IPS-20b (cell line): ENCODE data around the gene NPW.
"Not testable (repeated sequence)": the region's sequence is repeated elsewhere in the genome, so short reads cannot be mapped to it uniquely, and the experiment has no call there.

ENCODE experiments used
- H3K27ac ChIP-seq: one replicate; pipeline ENCODE4 v1.5.1; 2013; ENCODE audit warnings: low read length
- H3K27me3 ChIP-seq: 2 replicates; pipeline ENCODE4 v1.6.1; 2013; ENCODE audit warnings: mild to moderate bottlenecking, low read length, inconsistent platforms; ENCODE audit not compliant: insufficient read depth
- H3K36me3 ChIP-seq: 2 replicates; pipeline ENCODE4 v1.6.1; 2013; ENCODE audit warnings: low read depth, mild to moderate bottlenecking, inconsistent platforms, low read length, moderate library complexity; ENCODE audit not compliant: insufficient read depth
- H3K4me1 ChIP-seq: 2 replicates; pipeline ENCODE4 v1.6.1; 2013; ENCODE audit warnings: mild to moderate bottlenecking, control low read depth, inconsistent platforms, low read length, moderate library complexity; ENCODE audit not compliant: insufficient read depth
- H3K4me3 ChIP-seq: 2 replicates; pipeline ENCODE4 v1.5.1; 2013; ENCODE audit warnings: mild to moderate bottlenecking, low read length, inconsistent platforms
- H3K9ac ChIP-seq: 2 replicates; pipeline ENCODE4 v1.6.1; 2013; ENCODE audit warnings: low read depth, mild to moderate bottlenecking, inconsistent platforms, low read length, moderate library complexity
- H3K9me3 ChIP-seq: 2 replicates; pipeline ENCODE4 v1.6.1; 2013; ENCODE audit warnings: mild to moderate bottlenecking, low read depth, low read length, inconsistent platforms; ENCODE audit not compliant: insufficient read depth

NPW gene

GRCh38 chr16:2006317-2006716 is 13.3 kb upstream of the NPW start:
- no peak overlapping the region for H3K27ac ChIP-seq
- H3K4me1 ChIP-seq = peaks cover 14% of the 10 kb centered on the region
- H3K9ac ChIP-seq = no peak overlapping the region

GRCh38 chr16:2007081-2007836 is 12.3 kb upstream of the NPW start:
- H3K4me3 ChIP-seq = no peak overlapping the region
- H3K9ac ChIP-seq = no peak overlapping the region; the same call in 1 of the 2 replicates
- no peak overlapping the region for H3K27ac ChIP-seq

More at GRCh38 chr16:2006317-2006716, 13.3 kb upstream of the NPW start:
- no peaks in the 10 kb centered on the region for H3K9me3 ChIP-seq
- no peak overlapping the region for H3K4me3 ChIP-seq
- peaks cover 27% of the 10 kb centered on the region for H3K36me3 ChIP-seq
- no peaks in the 10 kb centered on the region for H3K27me3 ChIP-seq

GRCh38 chr16:2008009-2008526 is 11.5 kb upstream of the NPW start:
- peak overlapping the region; percentile 80 for H3K4me3 ChIP-seq
- peak overlapping the region; percentile 89; the same call in 1 of the 2 replicates for H3K9ac ChIP-seq
- H3K27ac ChIP-seq = no peak overlapping the region
- no peaks in the 10 kb centered on the region for H3K9me3 ChIP-seq
- H3K27me3 ChIP-seq = no peaks in the 10 kb centered on the region
- H3K36me3 ChIP-seq = peaks cover 9% of the 10 kb centered on the region
- peaks cover 14% of the 10 kb centered on the region for H3K4me1 ChIP-seq

More at GRCh38 chr16:2007081-2007836, 12.3 kb upstream of the NPW start:
- no peaks in the 10 kb centered on the region for H3K27me3 ChIP-seq
- H3K4me1 ChIP-seq = peaks cover 14% of the 10 kb centered on the region
- H3K36me3 ChIP-seq = peaks cover 17% of the 10 kb centered on the region
- no peaks in the 10 kb centered on the region for H3K9me3 ChIP-seq

- Histone ChIP-seq H3K4me1 (peaks cover 14% of the 10 kb centered on the region), H3K36me3 (peaks cover 4% of the 10 kb centered on the region; the same call in 1 of the 2 replicates)
Observed at GRCh38 chr16:2008631-2009163, 10.9 kb upstream of the NPW start.

GRCh38 chr16:2009164-2009711 is 10.3 kb upstream of the NPW start:
- peaks cover 13% of the 10 kb centered on the region for H3K4me1 ChIP-seq

More at GRCh38 chr16:2008631-2009163, 10.9 kb upstream of the NPW start:
- no peaks in the 10 kb centered on the region for H3K27me3 ChIP-seq
- H3K9me3 ChIP-seq = no peaks in the 10 kb centered on the region
- H3K27ac ChIP-seq = no peak overlapping the region
- peak overlapping the region; percentile 89; the same call in 1 of the 2 replicates for H3K9ac ChIP-seq
- peak overlapping the region; percentile 80 for H3K4me3 ChIP-seq

GRCh38 chr16:2009791-2010510 is 9.6 kb upstream of the NPW start, which contains the start of gene ZNF598:
ZNF598 (minus strand) TSS chr16:2009821.
- Histone ChIP-seq H3K9ac (peak within 1 kb of the TSS; percentile 97), H3K36me3 (peaks cover 4% of the 10 kb centered on the region; the same call in 1 of the 2 replicates), H3K27me3 (no peaks in the 10 kb centered on the region), H3K4me1 (peaks cover 10% of the 10 kb centered on the region), H3K9me3 (no peaks in the 10 kb centered on the region), H3K4me3 (peak within 1 kb of the TSS; percentile 99), H3K27ac (peak within 1 kb of the TSS; percentile 41)

More at GRCh38 chr16:2009164-2009711, 10.3 kb upstream of the NPW start:
- Histone ChIP-seq H3K27me3 (no peaks in the 10 kb centered on the region), H3K4me3 (peak overlapping the region; percentile 80), H3K9ac (peak overlapping the region; percentile 89; the same call in 1 of the 2 replicates), H3K27ac (no peak overlapping the region), H3K36me3 (peaks cover 4% of the 10 kb centered on the region; the same call in 1 of the 2 replicates), H3K9me3 (no peaks in the 10 kb centered on the region)

- H3K36me3 ChIP-seq, H3K9ac ChIP-seq, H3K4me3 ChIP-seq, H3K4me1 ChIP-seq, H3K27me3 ChIP-seq, H3K27ac ChIP-seq, H3K9me3 ChIP-seq: not testable (repeated sequence)
Observed at GRCh38 chr16:2011726-2012125, 7.9 kb upstream of the NPW start.

GRCh38 chr16:2013527-2013926 is 6.1 kb upstream of the NPW start:
- H3K9me3 ChIP-seq = no peaks in the 10 kb centered on the region
- H3K4me3 ChIP-seq = no peak overlapping the region
- H3K4me1 ChIP-seq = peaks cover 4% of the 10 kb centered on the region; the same call in 1 of the 2 replicates
- H3K36me3 ChIP-seq = no peaks in the 10 kb centered on the region
- H3K9ac ChIP-seq = no peak overlapping the region
- no peak overlapping the region for H3K27ac ChIP-seq
- peaks cover 14% of the 10 kb centered on the region for H3K27me3 ChIP-seq

GRCh38 chr16:2015117-2015946 is 4.3 kb upstream of the NPW start:
- no peak overlapping the region for H3K27ac ChIP-seq
- no peaks in the 10 kb centered on the region for H3K9me3 ChIP-seq
- peaks cover 32% of the 10 kb centered on the region for H3K27me3 ChIP-seq
- H3K36me3 ChIP-seq = no peaks in the 10 kb centered on the region
- no peak overlapping the region for H3K9ac ChIP-seq
- H3K4me3 ChIP-seq = no peak overlapping the region
- H3K4me1 ChIP-seq = peaks cover 2% of the 10 kb centered on the region; the same call in 1 of the 2 replicates

- Histone ChIP-seq H3K9ac (no peak overlapping the region), H3K36me3 (no peaks in the 10 kb centered on the region), H3K9me3 (no peaks in the 10 kb centered on the region), H3K4me1 (no peaks in the 10 kb centered on the region), H3K4me3 (no peak overlapping the region), H3K27me3 (peaks cover 37% of the 10 kb centered on the region), H3K27ac (no peak overlapping the region)
Observed at GRCh38 chr16:2015947-2016208, 3.7 kb upstream of the NPW start.
